Measurements from ENCODE around the gene SLC36A4. TPM values are rescaled to one million over a fixed set of nuclear protein-coding genes. Genes with fewer than 3 reads are reported as not detected.
"Not testable (repeated sequence)": the region's sequence is repeated elsewhere in the genome, so short reads cannot be mapped to it uniquely, and the experiment has no call there.

Gene SLC36A4
- total RNA-seq (19.4 TPM), polyA plus RNA-seq (ENCODE audit: insufficient read depth, low read depth, low replicate concordance) (8.2 TPM)
- long read RNA-seq, donor 1, full-length matches to known transcripts, result 5 of 5 reads
- long read RNA-seq, donor 1, partial matches to known transcripts, result 0 of 5 reads
- long read RNA-seq, donor 1, other reads (novel, unspliced or antisense), result 0 of 5 reads
- long read RNA-seq, donor 2, full-length matches to known transcripts, result 2 of 2 reads
- long read RNA-seq, donor 2, partial matches to known transcripts, result 0 of 2 reads
- long read RNA-seq, donor 2, other reads (novel, unspliced or antisense), result 0 of 2 reads
- long read RNA-seq, donor 3, full-length matches to known transcripts, result 9 of 9 reads
- long read RNA-seq, donor 3, partial matches to known transcripts, result 0 of 9 reads
- long read RNA-seq, donor 3, other reads (novel, unspliced or antisense), result 0 of 9 reads
- long read RNA-seq, donor 4, full-length matches to known transcripts, result 2 of 2 reads
- long read RNA-seq, donor 4, partial matches to known transcripts, result 0 of 2 reads
- long read RNA-seq, donor 4, other reads (novel, unspliced or antisense), result 0 of 2 reads
- long read RNA-seq, donor 5, full-length matches to known transcripts, result 1 of 1 reads
- long read RNA-seq, donor 5, partial matches to known transcripts, result 0 of 1 reads
- long read RNA-seq, donor 5, other reads (novel, unspliced or antisense), result 0 of 1 reads
- long read RNA-seq, donor 6, full-length matches to known transcripts, result 2 of 2 reads
- long read RNA-seq, donor 6, partial matches to known transcripts, result 0 of 2 reads
- long read RNA-seq, donor 6, other reads (novel, unspliced or antisense), result 0 of 2 reads
- long read RNA-seq, donor 7, full-length matches to known transcripts, result 9 of 14 reads
- long read RNA-seq, donor 7, partial matches to known transcripts, result 1 of 14 reads
- long read RNA-seq, donor 7, other reads (novel, unspliced or antisense), result 4 of 14 reads
- long read RNA-seq, donor 8, full-length matches to known transcripts, result 3 of 3 reads
- long read RNA-seq, donor 8, partial matches to known transcripts, result 0 of 3 reads
- long read RNA-seq, donor 8, other reads (novel, unspliced or antisense), result 0 of 3 reads
- long read RNA-seq, donor 9, result 0 reads
- long read RNA-seq, donor 10, partial matches to known transcripts, result 0 of 1 reads
- long read RNA-seq, donor 10, other reads (novel, unspliced or antisense), result 0 of 1 reads

DNA sequence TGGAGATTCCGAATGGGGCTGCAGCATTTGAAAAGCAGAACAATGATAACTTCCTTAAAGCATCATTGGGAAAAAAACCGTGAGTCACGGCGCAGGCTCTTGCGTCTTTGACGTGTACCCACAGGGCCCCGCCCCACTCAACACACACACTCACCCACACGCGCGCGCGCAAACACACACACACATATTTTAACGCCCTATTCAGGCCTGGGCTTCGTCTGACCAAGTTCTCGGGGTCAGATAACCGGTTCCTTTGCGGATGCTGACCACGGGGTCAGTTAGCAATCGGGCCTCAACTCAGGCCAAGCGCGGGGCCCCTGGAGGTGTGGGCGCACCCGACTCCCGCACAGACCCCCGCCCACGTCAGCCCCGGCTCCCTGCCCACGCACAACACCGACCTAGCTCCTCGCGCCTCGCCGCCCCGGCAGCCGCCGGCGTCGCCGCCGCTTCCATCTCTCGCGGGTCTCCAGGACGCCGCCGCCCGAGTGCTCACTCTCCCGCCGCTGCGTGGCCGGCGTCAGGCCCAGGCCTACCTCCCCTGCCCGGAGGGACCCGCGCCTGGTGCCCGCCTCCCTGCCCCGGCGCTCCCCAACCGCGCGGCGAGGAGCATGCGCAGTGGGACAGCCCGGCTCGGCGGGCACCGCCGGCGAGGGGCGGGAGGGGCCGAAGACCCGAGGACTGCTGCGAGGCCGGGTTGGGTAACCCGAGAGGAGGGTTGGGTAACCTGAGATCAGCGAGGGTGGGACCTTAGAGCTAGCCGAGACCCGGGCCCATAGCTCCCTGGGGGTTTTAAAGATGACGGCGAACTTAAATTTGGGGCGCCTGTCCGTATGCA lies at the start of gene SLC36A4:
TSS of gene SLC36A4 (minus strand) at position 612 of the 835 bp plus-strand sequence. CDS start at position 453, 159 bp downstream.
- H3K27ac ChIP-seq (ENCODE audit: low read depth in 2 of 2, low read length in 2 of 2), result peak within 1 kb of the TSS; percentile 93 to 96
- H3K9me3 ChIP-seq (ENCODE audit: control insufficient read depth in 2 of 3, insufficient read depth in 1 of 3, low read length in 3 of 3), result no peaks in the 10 kb centered on the region
- no peaks in the 10 kb centered on the region for H3K27me3 ChIP-seq (ENCODE audit: control insufficient read depth, insufficient read depth, low read length)
- peak within 1 kb of the TSS; percentile 61 to 91 (median 76) for H3K9ac ChIP-seq (ENCODE audit: low read length in 3 of 3)
- no peaks in the 10 kb centered on the region for H3K36me3 ChIP-seq (ENCODE audit: control insufficient read depth in 2 of 3, insufficient read depth in 3 of 3, low read length in 3 of 3)
- TF ChIP-seq, protein P1, sequence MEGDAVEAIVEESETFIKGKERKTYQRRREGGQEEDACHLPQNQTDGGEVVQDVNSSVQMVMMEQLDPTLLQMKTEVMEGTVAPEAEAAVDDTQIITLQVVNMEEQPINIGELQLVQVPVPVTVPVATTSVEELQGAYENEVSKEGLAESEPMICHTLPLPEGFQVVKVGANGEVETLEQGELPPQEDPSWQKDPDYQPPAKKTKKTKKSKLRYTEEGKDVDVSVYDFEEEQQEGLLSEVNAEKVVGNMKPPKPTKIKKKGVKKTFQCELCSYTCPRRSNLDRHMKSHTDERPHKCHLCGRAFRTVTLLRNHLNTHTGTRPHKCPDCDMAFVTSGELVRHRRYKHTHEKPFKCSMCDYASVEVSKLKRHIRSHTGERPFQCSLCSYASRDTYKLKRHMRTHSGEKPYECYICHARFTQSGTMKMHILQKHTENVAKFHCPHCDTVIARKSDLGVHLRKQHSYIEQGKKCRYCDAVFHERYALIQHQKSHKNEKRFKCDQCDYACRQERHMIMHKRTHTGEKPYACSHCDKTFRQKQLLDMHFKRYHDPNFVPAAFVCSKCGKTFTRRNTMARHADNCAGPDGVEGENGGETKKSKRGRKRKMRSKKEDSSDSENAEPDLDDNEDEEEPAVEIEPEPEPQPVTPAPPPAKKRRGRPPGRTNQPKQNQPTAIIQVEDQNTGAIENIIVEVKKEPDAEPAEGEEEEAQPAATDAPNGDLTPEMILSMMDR (IDR thresholded peaks at IDR 0.05; ENCODE audit: borderline replicate concordance, extremely low read depth, insufficient read depth), result no peak
- peak within 1 kb of the TSS; percentile 83 to 95 (median 94) for H3K4me3 ChIP-seq (ENCODE audit: low read length in 3 of 3)
- peak; percentile 87 to 97 (median 93) for DNase-seq
- intact Hi-C loops (cut with DNase I), result no loop called here
- FAIRE-seq, result peak; percentile 53
- H3K4me1 ChIP-seq (ENCODE audit: control insufficient read depth in 2 of 3, insufficient read depth in 2 of 3, low read depth in 1 of 3, low read length in 3 of 3), result peaks cover 0 to 5% (median 0%) of the 10 kb centered on the region in 3 donors

DNA sequence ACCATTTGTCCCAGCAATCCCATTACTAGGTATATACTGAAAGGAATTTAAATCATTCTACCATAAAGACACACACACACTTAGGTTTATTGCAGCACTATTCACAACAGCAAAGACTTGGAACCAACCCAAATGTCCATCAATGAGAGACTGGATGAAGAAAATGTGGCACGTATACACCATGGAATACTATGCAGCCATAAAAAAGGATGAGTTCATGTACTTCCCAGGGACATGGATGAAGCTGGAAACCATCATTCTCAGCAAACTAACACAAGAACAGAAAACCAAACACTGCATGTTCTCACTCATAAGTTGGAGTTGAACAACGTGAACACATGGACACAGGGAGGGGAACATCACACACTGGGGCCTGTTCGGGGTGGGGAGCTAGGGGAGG lies 49.0 kb upstream of the SLC36A4 start:
- H3K27me3 ChIP-seq (ENCODE audit: control insufficient read depth, insufficient read depth, low read length); H3K4me3 ChIP-seq (ENCODE audit: low read length in 3 of 3); H3K9ac ChIP-seq (ENCODE audit: low read length in 3 of 3); intact Hi-C loops (cut with DNase I); H3K9me3 ChIP-seq (ENCODE audit: control insufficient read depth in 2 of 3, insufficient read depth in 1 of 3, low read length in 3 of 3); FAIRE-seq; DNase-seq; H3K4me1 ChIP-seq (ENCODE audit: control insufficient read depth in 2 of 3, insufficient read depth in 2 of 3, low read depth in 1 of 3, low read length in 3 of 3); H3K27ac ChIP-seq (ENCODE audit: low read depth in 2 of 2, low read length in 2 of 2); H3K36me3 ChIP-seq (ENCODE audit: control insufficient read depth in 2 of 3, insufficient read depth in 3 of 3, low read length in 3 of 3): not testable (repeated sequence)

DNA sequence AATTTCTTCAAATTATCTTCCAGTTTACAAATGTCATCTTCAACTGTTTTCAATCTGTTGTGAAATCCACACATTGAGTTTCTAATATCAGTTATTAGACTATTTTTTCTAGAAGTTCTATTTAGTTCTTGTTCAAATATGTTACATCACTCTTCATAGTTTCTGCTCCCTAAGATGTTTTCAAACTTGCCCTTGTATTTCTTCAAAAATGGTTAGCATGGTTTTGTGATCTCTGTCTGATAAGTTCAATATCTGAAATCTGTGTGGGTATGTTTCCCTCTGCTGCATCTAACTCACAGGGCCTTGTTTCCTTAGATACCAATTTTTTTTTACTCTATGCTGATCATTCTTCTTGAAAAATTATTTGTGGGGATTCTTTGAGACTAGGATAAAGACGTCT lies 46.2 kb upstream of the SLC36A4 start:
- Histone ChIP-seq H3K36me3 (ENCODE audit: control insufficient read depth in 2 of 3, insufficient read depth in 3 of 3, low read length in 3 of 3) (no peaks in the 10 kb centered on the region), H3K27me3 (ENCODE audit: control insufficient read depth, insufficient read depth, low read length) (no peaks in the 10 kb centered on the region), H3K27ac (ENCODE audit: low read depth in 2 of 2, low read length in 2 of 2) (no peak overlapping the region), H3K4me3 (ENCODE audit: low read length in 3 of 3) (no peak overlapping the region), H3K9ac (ENCODE audit: low read length in 3 of 3) (no peak overlapping the region), H3K9me3 (ENCODE audit: control insufficient read depth in 2 of 3, insufficient read depth in 1 of 3, low read length in 3 of 3) (no peaks in the 10 kb centered on the region), H3K4me1 (ENCODE audit: control insufficient read depth in 2 of 3, insufficient read depth in 2 of 3, low read depth in 1 of 3, low read length in 3 of 3) (no peaks in the 10 kb centered on the region)
- TF ChIP-seq, protein P1 (IDR thresholded peaks at IDR 0.05; ENCODE audit: borderline replicate concordance, extremely low read depth, insufficient read depth), result no peak
- FAIRE-seq (no peak), DNase-seq (no peak)
- intact Hi-C loops (cut with DNase I), result no loop called here

Data from kidney (tissue), 22 donors.